GM21529 (cell line): Measurements from ENCODE around the gene CFAP20DC.
"Not testable (repeated sequence)": the region's sequence is repeated elsewhere in the genome, so short reads cannot be mapped to it uniquely, and the experiment has no call there.

Experiments
- ATAC-seq: cut with Tn5 transposase; IDR thresholded peaks from one replicate; pipeline ENCODE4 v1.9.1; 2021; ENCODE audit not compliant: unreplicated experiment

CFAP20DC gene

GRCh38 chr3:58751882-58752567 lies 297.8 kb downstream of the CFAP20DC start:
- no peak for ATAC-seq

GRCh38 chr3:58751235-58751634 lies 298.6 kb downstream of the CFAP20DC start:
- ATAC-seq = no peak

- ATAC-seq = no peak
Observed at GRCh38 chr3:58749948-58750347, 299.9 kb downstream of the CFAP20DC start.

GRCh38 chr3:58748024-58748423 lies 301.8 kb downstream of the CFAP20DC start:
- no peak for ATAC-seq

GRCh38 chr3:58746758-58747157 lies 303.1 kb downstream of the CFAP20DC start:
- ATAC-seq = no peak

GRCh38 chr3:58743296-58743695 lies 306.5 kb downstream of the CFAP20DC start:
- no peak for ATAC-seq

GRCh38 chr3:58742239-58742638 lies 307.6 kb downstream of the CFAP20DC start:
- no peak for ATAC-seq

- no peak for ATAC-seq
Observed at GRCh38 chr3:58737644-58738043, 312.2 kb downstream of the CFAP20DC start.

- ATAC-seq = no peak
Observed at GRCh38 chr3:58731673-58732072, 318.2 kb downstream of the CFAP20DC start.

- no peak for ATAC-seq
Observed at GRCh38 chr3:58728723-58729122, 321.1 kb downstream of the CFAP20DC start.

GRCh38 chr3:58725326-58725853 lies 324.4 kb downstream of the CFAP20DC start:
- ATAC-seq = no peak

GRCh38 chr3:58724336-58724735 lies 325.5 kb downstream of the CFAP20DC start:
- no peak for ATAC-seq

- no peak for ATAC-seq
Observed at GRCh38 chr3:58723173-58723572, 326.7 kb downstream of the CFAP20DC start.

- ATAC-seq = no peak
Observed at GRCh38 chr3:58722561-58722960, 327.3 kb downstream of the CFAP20DC start.

- ATAC-seq = no peak
Observed at GRCh38 chr3:58720526-58720925, 329.3 kb downstream of the CFAP20DC start.

GRCh38 chr3:58719684-58720083 lies 330.1 kb downstream of the CFAP20DC start:
- no peak for ATAC-seq

GRCh38 chr3:58713715-58714401 lies 336.0 kb downstream of the CFAP20DC start:
- no peak for ATAC-seq

GRCh38 chr3:58711871-58712270 lies 338.0 kb downstream of the CFAP20DC start:
- no peak for ATAC-seq

GRCh38 chr3:58708983-58709382 lies 340.8 kb downstream of the CFAP20DC start:
- ATAC-seq = not testable (repeated sequence)

GRCh38 chr3:58708116-58708791 lies 341.6 kb downstream of the CFAP20DC start:
- ATAC-seq = no peak

- ATAC-seq = no peak
Observed at GRCh38 chr3:58707390-58707930, 342.4 kb downstream of the CFAP20DC start.
